Hematopoietic multipotent progenitor cell treated with erythropoietin and hydrocortisone succinate and interleukin-3 and kit ligand, for 17 days (in vitro differentiated cells): ENCODE data around the gene TBC1D32.
"Not testable (repeated sequence)": the region's sequence is repeated elsewhere in the genome, so short reads cannot be mapped to it uniquely, and the experiment has no call there.

ENCODE experiments used
- DNase-seq: peaks from one replicate; pipeline ENCODE4 v3.0.0-alpha.2; 2015; ENCODE audit warnings: low spot score

TBC1D32 gene

DNA sequence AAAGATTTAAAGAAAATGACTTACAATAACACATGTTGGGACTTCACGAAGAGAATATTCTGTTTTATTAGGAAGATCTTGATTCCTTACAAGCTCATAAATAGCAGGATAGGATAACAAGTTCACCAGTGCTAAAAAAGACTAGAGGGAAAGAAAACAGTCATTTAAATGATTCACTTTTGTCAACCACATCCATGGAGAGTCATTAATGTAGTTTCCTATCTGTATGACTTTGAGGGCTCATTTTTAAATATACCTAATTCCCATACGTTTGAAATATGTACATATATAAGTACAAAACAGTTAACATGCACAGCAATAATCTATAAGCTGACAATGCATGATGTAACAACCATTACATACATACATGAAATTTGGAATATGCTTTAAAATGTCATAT, 111.1 kb downstream of the TBC1D32 start:
- no peak for DNase-seq

DNA sequence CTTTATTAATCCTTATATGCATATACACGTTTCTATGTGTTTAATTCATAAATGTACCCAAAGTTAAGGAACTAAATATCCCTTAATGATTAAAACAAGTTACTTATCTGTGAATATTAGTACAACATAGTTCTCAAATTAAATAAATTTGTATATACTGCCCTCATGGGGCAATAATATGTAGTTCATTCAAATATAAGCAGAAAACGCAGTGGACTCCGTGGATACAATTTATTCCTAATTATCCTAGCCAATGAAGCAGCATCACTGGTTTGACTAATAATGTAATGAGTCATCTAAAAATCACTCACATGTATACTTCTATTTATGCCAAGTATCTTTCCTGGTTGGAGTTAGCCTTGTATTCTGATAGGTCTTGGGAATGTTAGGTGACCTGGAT, 111.6 kb downstream of the TBC1D32 start:
- no peak for DNase-seq

DNA sequence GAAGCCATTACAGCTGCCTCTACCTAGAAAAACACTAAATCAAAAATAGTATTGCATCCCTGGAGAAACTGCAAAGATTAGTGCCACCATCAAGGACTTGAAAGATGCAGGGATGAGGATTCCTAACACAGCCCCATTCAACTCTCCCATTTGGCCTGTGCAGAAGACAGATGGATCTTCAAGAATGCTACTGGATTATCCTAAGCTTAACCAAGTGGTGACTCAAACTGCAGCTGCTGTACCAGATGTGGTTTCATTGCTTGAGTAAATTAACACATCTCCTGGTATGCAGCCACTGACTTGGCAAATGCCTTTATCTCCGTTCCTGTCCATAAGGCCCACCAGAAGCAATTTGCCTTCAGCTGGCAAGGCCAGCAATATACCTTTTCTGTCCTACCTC, 117.4 kb downstream of the TBC1D32 start:
- DNase-seq: no peak

DNA sequence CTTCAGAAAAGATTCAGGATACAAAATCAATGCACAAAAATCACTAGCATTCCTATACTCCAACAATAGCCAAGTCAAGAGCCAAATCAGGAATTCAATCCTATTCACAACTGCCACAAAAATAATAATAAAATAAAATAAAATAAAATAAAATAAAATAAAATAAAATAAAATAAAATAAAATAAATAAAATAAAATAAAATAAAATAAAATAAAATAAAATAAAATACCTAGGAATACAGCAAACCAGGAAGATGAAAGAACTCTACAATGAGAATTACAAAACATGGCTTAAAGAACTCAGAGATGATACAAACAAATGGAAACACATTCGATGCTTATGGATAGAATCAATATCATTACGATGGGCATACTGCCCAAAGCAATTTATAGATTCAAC, 120.9 kb downstream of the TBC1D32 start:
- DNase-seq: not testable (repeated sequence)

DNA sequence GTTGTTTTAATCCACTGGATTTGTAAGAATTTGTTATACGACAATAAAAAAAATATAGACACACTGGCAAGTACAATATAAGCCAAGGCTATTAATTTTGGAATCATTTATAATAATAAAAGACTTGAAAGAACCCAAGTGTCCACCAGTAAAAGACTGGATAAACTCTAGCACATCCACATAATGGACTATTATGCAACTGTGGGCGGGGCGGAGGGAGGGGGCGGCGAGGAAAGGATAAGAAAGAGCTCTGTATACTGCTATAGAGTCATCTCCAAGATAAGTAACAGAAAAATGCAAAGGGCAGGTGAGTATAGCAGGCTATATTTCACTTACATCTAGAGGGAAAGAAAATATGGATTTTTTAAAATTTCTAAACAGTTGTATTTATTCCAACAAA, 123.3 kb downstream of the TBC1D32 start:
- no peak for DNase-seq

DNA sequence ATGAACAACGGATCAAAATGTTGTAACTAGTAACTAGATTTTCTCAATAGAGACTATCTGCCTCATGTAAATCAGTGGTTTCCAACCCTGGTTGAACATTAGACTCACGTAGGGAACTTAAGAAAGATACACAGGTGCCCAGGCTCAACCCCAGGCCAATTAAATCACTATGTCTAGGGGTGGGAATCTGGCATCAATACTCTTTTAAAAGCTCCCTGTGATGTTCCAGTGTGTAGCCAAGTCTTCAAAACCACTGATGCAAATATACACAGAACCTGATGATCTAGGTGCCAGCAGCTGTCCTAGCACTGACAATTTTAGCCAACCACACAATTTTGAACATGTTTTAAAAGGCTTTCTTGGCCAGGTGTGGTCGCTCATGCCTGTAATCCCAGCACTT, 128.7 kb downstream of the TBC1D32 start:
- no peak for DNase-seq

DNA sequence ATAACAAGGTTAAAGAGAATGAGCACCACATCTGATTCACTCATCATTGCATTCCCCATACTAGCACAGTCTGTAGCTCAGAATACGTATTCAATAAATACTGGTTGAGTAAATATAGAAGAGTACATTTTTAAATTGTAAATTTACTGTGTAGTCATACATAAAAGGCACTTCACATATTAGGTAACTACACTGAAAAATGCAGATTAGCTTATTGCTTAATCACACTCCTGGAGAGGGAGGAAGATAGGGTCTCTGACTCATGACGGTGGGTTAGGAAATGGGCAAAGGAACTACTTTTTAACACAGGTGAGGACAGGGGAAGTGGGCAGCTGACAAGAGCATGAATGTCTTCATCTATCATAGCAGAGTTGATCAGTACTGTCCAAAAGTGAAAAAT, 133.2 kb downstream of the TBC1D32 start:
- no peak for DNase-seq

DNA sequence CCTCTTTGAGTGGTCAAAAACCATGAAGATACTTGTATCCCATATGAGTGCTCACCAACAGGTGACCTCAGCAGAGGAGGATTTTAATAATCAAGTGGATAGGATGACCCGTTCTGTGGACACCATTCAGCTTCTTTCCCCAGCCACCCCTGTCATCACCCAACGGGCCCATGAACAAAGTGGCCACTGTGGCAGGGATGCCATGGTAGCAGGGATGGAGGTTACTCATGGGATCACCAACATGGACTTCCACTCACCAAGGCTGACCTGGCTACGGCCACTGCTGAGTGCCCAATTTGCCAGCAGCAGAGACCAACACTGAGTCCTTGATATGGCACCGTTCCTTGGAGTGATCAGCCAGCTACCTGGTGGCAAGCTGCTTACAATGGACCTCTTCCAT, 138.2 kb downstream of the TBC1D32 start:
- DNase-seq: not testable (repeated sequence)

DNA sequence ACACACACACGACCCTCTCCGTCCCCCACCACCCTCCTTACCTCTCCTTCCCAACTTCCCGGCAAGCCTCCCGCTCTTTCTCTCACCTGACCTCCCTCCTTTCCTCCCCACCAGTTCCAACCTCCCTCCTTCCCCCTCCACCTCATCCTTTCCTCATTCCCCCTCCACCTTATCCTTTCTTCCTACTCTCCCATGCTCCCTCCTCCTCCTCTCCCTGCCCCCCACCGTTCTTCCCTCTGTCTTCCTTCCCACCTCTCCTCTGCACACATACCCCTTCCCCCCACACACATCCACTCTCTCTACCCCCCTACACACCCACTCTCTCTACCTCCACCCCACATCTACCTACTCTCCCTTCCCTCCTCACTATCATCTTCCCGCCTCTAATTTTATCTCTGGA, 144.2 kb downstream of the TBC1D32 start:
- no peak for DNase-seq

DNA sequence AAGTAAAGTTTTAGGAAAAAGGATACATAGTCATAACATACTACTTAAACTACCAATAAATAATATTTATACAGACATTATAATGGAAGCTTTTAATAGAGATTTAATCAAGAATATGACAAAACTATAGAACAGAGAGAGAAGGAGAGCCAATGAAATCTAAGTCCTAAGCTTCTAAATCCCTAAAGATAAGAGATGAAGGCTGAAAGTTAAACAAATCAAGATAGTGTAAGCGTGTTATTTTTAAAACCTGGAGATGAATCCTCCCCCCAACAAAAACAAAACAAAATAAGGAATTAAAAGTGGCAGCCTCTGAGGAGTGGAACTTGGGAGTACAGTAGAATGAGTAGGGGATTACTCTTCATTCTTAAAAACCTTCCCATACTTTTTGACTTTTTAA, 145.9 kb downstream of the TBC1D32 start:
- no peak for DNase-seq

DNA sequence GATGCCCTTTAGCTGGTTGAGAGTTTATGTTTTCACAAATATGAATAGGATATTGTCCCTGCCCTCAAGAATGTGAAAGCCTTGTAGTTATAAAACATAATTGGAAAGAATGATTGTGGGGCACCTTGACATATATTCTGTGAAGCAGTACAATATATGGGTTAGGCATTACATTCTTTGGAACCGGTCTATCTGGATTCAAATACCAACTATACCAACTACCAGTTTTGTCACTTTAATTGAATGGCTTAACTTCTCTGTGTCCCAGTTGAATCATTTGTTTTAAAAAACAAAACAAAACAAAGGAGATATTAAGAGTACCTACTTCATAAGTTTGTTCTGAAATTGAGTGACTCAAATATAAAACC, 146.5 kb downstream of the TBC1D32 start:
- DNase-seq: no peak

DNA sequence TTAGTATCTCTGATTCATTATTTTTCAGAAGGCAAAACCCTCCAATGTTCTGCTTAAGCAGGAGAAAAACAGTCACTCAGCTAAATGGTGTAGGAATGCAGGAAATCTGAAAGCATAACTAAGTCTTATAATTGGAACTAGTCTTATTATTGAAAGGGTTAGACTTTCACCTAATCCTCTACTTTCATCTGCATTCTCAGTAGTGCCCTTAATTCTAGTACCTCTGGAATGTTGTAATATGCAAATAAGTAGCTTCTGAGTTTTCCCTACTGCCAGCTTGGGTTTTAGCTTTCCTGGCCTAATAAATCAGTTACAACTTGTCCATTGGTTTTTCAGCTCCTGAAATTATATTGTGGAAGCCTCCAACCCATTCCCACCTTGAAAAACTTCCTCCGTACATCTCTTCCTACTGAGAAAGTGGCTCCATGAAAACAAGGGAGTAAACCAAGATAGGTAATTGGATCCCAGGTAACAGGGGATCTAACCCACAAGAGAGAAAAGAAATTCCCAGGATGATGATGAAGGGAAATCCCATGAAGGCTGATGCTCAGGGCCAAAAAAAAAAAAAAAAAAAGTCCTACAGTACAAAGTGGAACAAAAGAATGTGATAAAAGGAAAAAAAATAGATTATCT, 147.0 kb downstream of the TBC1D32 start:
- DNase-seq: no peak

DNA sequence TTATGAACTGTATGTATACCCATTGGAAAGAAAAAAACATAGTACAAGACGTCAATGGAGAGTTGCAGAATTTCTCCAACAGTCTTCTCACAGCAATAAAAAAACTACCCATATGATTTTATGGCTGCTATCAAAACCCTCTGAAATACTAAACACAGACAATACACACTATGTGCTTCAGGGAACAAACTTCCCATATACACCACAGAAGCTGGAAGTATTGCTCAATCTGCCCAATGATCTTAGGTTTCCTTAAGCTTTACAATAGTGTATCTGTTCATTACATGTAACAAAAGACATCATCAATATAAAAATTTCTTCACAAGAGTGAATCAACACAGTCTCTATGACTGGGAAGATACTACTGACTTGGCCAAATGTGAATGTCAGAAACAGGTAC, 150.5 kb downstream of the TBC1D32 start:
- DNase-seq: no peak

DNA sequence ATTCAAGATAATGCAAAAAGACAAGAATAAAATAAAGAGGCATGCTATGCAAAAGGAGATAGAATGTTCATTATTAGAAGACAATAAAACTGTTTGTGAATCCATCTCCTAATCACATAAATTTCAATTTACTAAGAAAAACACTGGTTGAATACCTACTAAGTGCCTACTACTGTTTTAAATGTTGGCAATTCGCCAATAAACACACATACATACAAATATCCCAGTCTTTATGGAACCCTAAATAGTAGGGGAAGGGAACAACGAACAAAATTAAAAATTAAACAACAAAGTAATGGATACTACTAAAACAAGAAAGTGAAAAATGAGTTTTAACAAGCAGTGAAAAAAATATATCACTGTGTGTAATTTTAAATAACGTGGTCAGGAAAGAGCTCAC, 158.5 kb downstream of the TBC1D32 start:
- no peak for DNase-seq

DNA sequence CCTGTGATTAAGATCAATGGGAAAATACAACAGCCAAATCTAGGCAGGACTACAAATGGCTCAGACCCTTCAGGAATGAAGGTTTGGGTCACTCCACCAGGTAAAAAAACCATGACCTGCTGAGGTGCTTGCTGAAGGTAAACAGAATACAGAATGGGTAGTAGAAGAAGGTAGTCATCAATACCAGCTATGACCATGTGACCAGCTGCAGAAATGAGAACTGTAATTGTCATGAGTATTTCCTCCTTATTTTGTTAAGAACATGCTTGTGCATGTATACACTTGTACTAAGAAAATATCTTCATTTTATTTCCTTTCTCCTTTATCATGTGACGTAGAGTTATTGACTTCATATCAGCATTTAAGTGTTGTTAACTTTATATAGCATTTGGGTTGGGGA, 161.8 kb downstream of the TBC1D32 start:
- not testable (repeated sequence) for DNase-seq

DNA sequence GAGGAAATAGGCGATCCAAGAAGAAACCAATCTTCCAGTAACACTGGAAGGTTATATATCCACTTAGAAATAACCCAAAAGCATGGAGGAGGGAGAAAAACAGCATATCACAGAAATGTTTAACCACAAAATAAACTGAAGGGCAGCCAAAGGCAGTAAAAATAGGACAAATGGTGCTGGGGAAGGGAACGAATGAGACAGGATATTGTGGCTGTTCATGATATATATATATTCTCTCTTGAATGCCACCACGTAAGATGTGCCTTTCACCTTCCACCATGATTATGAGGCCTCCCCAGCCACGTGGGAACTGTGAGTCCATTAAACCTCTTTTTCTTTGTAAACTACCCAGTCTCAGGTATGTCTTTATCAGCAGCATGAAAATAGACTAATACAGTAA, 162.4 kb downstream of the TBC1D32 start:
- no peak for DNase-seq

DNA sequence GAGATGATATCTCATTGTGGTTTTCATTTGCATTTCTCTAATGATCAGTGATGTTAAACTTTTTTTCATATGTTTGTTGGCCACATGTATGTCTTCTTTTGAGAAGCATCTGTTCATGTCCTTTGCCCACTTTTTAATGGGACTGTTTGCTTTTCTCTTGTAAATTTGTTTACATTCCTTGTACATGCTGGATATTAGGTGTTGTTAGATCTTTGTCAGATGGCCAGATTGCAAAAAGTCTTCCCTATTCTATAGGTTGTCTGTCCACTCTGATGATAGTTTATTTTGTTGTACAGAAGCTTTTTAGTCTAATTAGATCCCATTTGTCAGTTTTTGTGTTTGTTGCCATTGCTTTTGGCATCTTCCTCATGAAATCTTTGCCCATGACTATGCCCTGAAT, 172.4 kb downstream of the TBC1D32 start:
- no peak for DNase-seq

DNA sequence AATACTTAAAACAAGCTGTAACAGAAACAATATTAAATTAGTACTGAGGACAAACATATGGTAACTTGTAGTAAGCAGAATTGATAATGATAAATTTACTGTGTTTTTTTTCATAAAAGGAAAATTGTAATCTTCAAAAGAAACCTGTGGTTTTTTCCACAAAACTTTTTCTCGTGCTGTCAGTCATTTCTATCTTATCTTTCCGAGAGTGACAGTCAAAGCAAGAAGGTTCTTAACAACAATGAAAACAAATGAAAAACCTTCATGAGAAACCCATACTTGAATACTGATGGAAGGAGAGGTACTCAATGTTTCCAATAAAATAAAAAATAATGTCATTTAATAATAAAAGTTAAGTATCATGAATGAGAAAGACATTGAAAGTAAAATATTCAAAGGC, 174.0 kb downstream of the TBC1D32 start:
- no peak for DNase-seq

DNA sequence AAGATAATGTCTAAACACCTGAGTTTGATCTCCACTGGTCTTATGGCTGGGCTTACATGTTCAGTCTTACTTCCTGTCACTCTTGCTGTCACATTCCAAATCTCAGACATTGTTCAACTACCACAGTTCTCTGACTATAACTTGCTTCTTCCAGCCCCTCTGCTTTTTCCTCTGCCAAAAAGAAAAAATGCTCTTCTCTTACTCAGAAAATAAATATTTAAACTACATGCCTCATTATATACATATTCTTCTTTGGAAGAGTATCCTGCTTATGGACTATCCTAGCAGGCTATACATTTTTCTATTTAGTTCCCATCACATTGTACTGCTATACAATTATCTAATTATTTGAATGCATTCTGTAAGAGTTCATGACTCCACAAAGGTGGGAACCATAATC, 175.4 kb downstream of the TBC1D32 start:
- no peak for DNase-seq

DNA sequence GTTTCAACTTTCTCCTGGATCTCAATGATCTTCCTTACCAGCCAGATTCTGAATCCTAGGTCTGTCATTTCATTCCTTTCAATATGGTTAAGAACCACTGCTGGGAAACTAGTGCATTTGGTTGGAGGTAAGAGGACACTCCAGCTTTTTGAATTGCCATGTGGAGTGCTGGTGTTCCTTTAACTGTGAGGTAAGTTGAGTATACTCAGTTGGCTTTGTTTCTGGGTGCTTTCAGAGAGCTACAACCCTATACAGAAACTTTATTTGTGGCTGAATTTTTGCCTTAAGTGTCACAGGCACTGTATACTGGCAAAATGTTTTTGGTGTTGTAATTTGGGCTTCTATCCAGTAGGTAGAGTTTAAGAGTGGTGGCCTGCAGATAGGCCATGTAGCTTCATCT, 175.8 kb downstream of the TBC1D32 start:
- no peak for DNase-seq

DNA sequence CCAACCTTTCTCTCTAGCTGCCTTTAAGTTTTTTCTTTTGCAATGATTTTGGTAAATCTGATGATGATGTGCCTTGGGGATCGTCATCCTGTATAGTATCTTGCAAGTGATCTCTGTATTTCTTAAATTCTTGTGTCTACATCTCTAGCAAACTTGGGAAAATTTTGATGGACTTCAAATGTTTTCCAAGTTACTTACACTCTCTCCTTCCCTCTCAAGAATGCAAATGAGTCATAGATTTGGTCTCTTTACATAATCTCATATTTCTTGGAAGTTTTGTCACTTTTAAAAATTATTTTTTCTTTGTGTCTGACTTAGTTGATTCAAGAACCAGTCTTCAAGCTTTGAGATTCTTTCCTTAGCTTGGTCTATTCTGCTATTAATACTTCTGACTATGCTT, 176.4 kb downstream of the TBC1D32 start:
- no peak for DNase-seq

DNA sequence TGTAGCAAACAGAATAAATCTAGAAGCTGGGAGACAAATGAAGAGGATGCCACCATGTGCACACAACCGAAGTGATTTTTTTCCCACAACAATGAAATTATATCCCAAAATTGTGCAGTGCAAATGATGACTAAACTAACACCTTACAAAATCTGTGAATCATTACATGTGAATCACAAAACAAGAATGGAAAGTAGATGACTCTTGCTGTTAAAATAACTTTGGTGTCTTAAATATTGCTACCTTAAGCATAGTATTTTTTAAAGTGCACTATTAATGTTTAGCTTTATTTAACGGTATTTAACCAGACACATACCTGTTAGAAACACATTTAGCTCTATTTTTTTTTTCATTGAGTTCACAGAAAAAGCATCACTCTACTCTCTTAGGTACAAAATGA, 190.8 kb downstream of the TBC1D32 start:
- DNase-seq: no peak

DNA sequence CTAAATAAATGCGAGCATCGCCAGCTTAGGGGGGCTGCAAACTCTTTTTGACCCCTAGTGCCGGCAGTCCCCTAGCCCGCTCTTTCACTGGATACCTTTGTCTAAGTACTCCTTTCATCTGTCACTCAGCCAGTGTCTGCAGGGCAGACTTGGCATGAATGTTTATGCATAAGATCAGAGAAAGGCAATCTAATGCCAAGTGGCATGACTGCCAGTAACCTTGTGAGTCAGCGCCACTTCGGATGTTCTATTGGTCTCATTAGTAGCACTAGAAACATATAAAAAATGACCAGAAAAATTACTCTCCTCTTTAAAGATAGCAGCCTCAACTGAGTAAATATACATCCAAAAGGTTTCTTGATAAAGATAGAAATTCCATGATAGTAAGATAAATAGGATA, 192.2 kb downstream of the TBC1D32 start:
- no peak for DNase-seq

DNA sequence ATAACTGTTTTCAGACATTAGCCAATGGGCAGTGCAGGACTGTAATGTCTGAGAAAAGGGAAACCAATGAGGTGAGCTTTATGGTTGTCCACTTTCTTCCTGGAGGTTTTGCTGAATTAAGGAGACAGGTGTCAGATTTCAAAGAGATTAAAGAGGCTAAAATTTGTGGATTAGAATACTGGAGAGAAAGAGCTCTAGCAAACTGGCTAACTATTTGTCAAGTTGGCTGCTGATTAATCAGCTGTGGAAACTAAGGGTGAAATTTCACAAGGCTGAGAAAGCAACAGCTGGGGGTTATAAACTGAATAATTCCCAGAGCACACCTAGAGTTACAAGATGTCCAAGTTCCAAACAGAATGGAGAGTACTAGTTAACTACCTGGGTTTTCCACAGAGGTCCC, 198.9 kb downstream of the TBC1D32 start:
- no peak for DNase-seq

DNA sequence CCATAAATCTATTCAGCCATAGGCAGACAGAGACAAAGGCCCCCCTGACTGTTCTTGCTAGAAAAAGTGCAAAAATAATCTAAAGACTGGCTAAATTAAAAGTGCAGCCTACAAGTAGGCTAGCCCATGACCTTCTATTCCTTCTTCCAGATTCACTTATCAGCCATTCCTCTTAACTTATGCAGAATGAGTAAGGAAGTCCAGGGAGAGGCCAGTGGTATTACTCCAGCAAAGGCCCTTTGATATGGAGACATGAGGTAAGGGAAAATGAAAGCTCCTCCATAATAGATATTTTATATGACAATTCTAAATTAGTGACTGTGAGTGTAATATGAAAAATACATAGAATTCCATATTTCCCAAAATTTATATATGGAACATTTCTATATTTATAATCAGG, 199.4 kb downstream of the TBC1D32 start:
- no peak for DNase-seq
